Lower leg skin (tissue), 4 donors: ENCODE results near the gene CARD11. TPM values are rescaled to one million over a fixed set of nuclear protein-coding genes. Genes with fewer than 3 reads are reported as not detected.

Source experiments
- DNase-seq, 2 donors: peaks; one replicate each; pipeline ENCODE4 v3.0.0-alpha.2; 2019; ENCODE audit warnings: low spot score in 2 of 2
- H3K4me3 ChIP-seq: fragments of 200-600 bp; sonication (generic); 2 replicates; pipeline ENCODE4 v1.5.1; 2017; ENCODE audit warnings: mild to moderate bottlenecking, low read depth; ENCODE audit not compliant: poor library complexity, severe bottlenecking
- POLR2A ChIP-seq, 2 donors: fragments of 450-650 bp; IDR thresholded peaks; one replicate each; pipeline ENCODE4 v1.6.1; 2016 to 2017; ENCODE audit warnings: antibody characterized with exemption in 2 of 2, mild to moderate bottlenecking in 1 of 2, moderate library complexity in 1 of 2
- WGBS, 2 donors: methylation state at CpG; one replicate each; pipeline ENCODE4 v1.1.5; 2018; 5-methylcytosine and 5-hydroxymethylcytosine counted together
- intact Hi-C: fragments of 100-400 bp; cut with DNase I; formaldehyde crosslinking; loops from one replicate; pipeline ENCODE4 v1.15.0; 2023; ENCODE audit warnings: low total_unique reads
- total RNA-seq, 4 donors: library from RNA; depleted of rRNA; stranded (reverse); fragments of >200 nt; gene quantifications; one replicate each; pipeline ENCODE4 v1.1.0, GENCODE V29; 2016
- TF ChIP-seq, protein P1 (sequence below), 3 donors: fragments of 450-650 bp; IDR thresholded peaks; one replicate each; pipeline ENCODE4 v1.5.1; 2016; ENCODE audit warnings: antibody characterized with exemption in 3 of 3, mild to moderate bottlenecking in 3 of 3, moderate library complexity in 2 of 3

CARD11 gene
- total RNA-seq, 4 donors from 2014 or later: 0.17 to 0.68 TPM; not detected in 2

DNA sequence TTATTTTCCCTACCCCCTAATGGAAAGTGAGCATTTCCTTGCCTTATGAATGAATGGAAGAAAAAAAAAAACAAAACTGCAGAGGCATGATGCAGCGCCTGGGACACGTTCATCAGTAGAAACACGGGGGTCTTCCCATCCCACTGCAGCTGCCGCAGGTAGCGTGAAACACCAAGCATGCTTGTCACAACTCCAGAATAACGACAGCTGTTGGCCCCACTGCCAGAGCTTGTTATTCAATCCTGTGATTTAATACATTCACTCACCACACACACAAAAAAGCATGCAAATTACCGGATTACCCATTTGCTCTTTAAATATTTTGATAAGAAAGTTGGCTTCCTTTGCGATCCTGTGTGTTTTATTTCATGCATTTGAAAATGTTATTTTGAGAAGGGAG lies 151.1 kb downstream of the CARD11 start:
- intact Hi-C loops: no loop called here
- WGBS, 2 donors: 38 to 39% methylated on average over 8 of the region's 8 CpGs
- no peak overlapping the region for H3K4me3 ChIP-seq
- no peak for DNase-seq
- no peak for TF ChIP-seq POLR2A (IDR thresholded peaks at IDR 0.05)
- TF ChIP-seq, protein P1, sequence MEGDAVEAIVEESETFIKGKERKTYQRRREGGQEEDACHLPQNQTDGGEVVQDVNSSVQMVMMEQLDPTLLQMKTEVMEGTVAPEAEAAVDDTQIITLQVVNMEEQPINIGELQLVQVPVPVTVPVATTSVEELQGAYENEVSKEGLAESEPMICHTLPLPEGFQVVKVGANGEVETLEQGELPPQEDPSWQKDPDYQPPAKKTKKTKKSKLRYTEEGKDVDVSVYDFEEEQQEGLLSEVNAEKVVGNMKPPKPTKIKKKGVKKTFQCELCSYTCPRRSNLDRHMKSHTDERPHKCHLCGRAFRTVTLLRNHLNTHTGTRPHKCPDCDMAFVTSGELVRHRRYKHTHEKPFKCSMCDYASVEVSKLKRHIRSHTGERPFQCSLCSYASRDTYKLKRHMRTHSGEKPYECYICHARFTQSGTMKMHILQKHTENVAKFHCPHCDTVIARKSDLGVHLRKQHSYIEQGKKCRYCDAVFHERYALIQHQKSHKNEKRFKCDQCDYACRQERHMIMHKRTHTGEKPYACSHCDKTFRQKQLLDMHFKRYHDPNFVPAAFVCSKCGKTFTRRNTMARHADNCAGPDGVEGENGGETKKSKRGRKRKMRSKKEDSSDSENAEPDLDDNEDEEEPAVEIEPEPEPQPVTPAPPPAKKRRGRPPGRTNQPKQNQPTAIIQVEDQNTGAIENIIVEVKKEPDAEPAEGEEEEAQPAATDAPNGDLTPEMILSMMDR (IDR thresholded peaks at IDR 0.05): no peak

DNA sequence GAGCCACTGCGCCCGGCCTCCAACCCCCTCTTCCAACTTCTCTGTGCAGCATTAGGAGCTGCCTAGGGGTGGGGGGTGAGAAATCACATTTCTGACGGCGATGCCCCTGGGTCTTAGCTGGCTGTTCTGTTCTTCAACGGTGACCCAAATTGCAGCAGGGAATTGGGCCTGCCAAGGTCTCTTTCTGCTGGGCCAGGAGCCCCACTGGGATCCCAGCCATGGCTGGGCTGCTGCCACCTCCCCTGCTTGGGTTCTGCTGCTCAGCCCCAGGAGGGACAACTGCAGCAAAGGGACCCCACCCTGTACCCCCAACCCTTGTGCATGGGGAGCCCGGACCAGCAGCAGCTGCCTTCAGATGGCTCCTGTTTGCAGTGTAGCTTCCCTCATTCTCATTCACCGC lies 155.9 kb downstream of the CARD11 start:
- WGBS, 2 donors: 59 to 60% methylated on average over 7 of the region's 7 CpGs

DNA sequence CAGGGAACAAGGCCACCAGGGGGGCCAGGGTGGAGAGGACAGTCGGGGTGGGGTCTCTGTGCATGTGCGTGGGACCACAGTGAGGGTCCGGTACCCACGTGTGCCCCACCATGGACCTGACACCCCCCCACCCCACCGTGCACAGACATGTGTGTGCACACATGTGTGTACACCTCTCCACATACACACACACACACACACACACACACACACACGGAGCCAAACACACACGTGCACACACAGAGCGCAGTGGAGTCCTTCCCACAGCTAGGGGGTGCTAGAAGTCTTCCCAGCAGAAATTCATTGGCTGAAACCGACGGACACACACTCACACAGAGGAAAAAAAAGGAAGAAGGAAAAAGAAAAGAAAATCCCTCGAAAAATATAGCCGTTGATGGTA lies 156.8 kb downstream of the CARD11 start:
- no peak overlapping the region for H3K4me3 ChIP-seq
- DNase-seq: no peak
- intact Hi-C loops: loop anchor here (10.0 kb wide), 1 partner anchor 408 kb away; no protein-coding TSS in a partner anchor
- WGBS, 2 donors: 16 to 17% methylated on average over 12 of the region's 12 CpGs
- TF ChIP-seq, protein P1 (IDR thresholded peaks at IDR 0.05): peak in 1 of 3 donors; percentile 60
- TF ChIP-seq POLR2A (IDR thresholded peaks at IDR 0.05): no peak

More for the DNA sequence above, 155.9 kb downstream of the CARD11 start:
- no peak overlapping the region for H3K4me3 ChIP-seq
- no peak for DNase-seq
- intact Hi-C loops: loop anchor here (10.0 kb wide), 1 partner anchor 407 kb away; no protein-coding TSS in a partner anchor
- TF ChIP-seq, protein P1 (IDR thresholded peaks at IDR 0.05): no peak
- no peak for TF ChIP-seq POLR2A (IDR thresholded peaks at IDR 0.05)

DNA sequence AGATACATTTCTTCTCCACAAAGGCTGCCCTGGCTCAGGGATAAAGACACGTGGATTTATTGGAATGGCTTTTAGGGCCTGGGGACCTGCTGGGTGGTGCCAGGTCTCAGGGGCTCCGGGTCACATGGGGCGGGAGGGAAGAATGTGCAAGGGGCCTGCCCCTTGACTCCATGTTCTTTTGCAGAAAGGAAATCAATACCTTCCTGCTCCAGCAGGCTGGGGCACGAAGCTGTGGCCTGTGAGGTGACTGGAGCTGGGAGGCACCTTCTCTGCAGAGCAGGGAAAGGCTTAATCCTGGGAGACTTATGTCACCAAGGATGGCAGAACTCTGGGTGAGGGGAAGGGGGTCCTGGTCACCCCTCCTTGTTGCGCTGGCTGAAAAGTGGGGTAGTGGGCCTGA lies 157.3 kb downstream of the CARD11 start:
- intact Hi-C loops: loop anchor here (10.0 kb wide), 1 partner anchor 408 kb away; no protein-coding TSS in a partner anchor
- TF ChIP-seq POLR2A (IDR thresholded peaks at IDR 0.05): no peak
- TF ChIP-seq, protein P1 (IDR thresholded peaks at IDR 0.05): no peak
- no peak for DNase-seq
- 43 to 46% methylated on average over 5 of the region's 5 CpGs for WGBS, 2 donors
- no peak overlapping the region for H3K4me3 ChIP-seq

DNA sequence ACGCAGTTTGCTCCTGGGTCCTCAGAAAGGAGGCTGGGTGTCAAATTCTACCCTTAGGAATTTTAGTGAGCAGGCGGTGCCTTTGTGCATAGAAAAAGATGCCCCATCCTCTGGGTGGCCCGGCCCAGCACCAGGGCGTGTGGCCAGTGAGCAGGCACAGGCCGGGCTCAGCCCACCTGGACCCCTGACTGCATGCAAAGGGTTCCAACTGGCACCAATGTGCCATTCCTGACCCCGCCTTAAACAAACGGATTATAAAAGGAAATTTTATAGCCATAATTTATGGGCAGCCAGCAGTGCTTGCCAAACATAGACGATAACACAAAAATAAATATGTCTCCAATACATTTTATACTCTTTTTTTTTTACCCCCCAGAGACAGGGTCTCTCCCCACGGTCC lies 159.5 kb downstream of the CARD11 start:
- no peak for DNase-seq
- no peak overlapping the region for H3K4me3 ChIP-seq
- intact Hi-C loops: loop anchor here (10.0 kb wide), 1 partner anchor 411 kb away; no protein-coding TSS in a partner anchor
- WGBS, 2 donors: 33% methylated on average over 9 of the region's 9 CpGs
- no peak for TF ChIP-seq POLR2A (IDR thresholded peaks at IDR 0.05)
- TF ChIP-seq, protein P1 (IDR thresholded peaks at IDR 0.05): no peak

DNA sequence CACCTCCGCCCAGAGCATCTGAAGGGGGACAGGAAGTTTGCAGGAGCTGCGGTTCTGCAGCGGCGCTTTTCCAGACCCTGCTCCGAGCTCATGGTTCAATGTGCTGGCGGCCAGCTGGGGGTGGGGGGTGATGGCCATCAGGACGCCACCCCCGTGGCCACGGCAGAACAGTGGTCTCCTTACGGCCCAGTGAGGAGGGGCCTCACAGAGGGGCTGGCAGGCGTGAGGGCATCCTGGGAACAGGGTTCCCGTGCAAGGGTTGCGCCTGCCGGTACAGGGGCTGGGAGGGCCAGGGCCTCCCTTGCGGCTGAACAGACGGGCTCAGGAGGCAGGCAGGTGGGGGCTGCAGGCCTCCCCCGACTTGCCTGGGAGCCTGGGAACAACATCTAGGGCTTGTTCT lies 160.6 kb downstream of the CARD11 start:
- TF ChIP-seq, protein P1 (IDR thresholded peaks at IDR 0.05): no peak
- TF ChIP-seq POLR2A (IDR thresholded peaks at IDR 0.05): no peak
- 84 to 85% methylated on average over 15 to 17 of the region's 17 CpGs for WGBS, 2 donors
- intact Hi-C loops: loop anchor here (10.0 kb wide), 1 partner anchor 412 kb away; no protein-coding TSS in a partner anchor
- H3K4me3 ChIP-seq: no peak overlapping the region
- no peak for DNase-seq
